Adipose tissue (tissue), 3 donors: ENCODE results near the gene UTP25. TPM values are rescaled to one million over a fixed set of nuclear protein-coding genes. Genes with fewer than 3 reads are reported as not detected.

ENCODE experiments used
- H3K27ac ChIP-seq: one replicate; pipeline ENCODE4 v1.5.1; 2013; ENCODE audit warnings: low read depth, low read length
- WGBS, 3 donors: extraction: QIAGEN DNeasy Blood & Tissue Kit; methylation state at CpG; one replicate each; pipeline ENCODE4 v1.1.7; 2013; 5-methylcytosine and 5-hydroxymethylcytosine counted together
- polyA plus RNA-seq, 3 donors: library from polyadenylated mRNA; stranded (reverse); fragments of 200-250 nt; gene quantifications; one replicate each; pipeline ENCODE4 v1.2.3, GENCODE V29; 2013
- donor health status: healthy with polysubstance abuse.
- donor health status: Bipolar disorder and iron deficiency.
- donor health status: healthy.

UTP25 gene
- polyA plus RNA-seq, 3 donors: 1.7 to 3.6 (median 2.0) TPM

DNA sequence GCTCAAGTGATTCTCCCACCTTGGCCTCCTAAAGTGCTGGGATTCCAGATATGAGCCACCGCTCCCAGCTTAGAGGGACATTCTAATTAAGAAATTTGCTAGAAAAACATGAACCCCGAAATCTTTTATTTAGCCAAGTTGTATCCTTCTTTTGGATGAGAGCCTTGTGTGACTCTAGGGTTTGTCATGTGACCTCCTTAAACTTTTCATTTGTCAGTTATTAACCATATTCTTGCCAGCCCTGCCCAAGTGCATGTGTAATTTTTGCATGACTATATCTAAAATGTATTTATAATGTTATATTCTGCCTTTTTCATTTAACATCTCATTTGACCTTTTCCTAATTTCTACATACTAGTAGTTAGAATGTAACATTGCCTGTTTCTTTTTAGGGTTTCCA lies 1.9 kb downstream of the UTP25 start:
- WGBS, 3 donors: 79 to 89% (median 87%) methylated on average over 2 of the region's 2 CpGs
- H3K27ac ChIP-seq: no peak overlapping the region

DNA sequence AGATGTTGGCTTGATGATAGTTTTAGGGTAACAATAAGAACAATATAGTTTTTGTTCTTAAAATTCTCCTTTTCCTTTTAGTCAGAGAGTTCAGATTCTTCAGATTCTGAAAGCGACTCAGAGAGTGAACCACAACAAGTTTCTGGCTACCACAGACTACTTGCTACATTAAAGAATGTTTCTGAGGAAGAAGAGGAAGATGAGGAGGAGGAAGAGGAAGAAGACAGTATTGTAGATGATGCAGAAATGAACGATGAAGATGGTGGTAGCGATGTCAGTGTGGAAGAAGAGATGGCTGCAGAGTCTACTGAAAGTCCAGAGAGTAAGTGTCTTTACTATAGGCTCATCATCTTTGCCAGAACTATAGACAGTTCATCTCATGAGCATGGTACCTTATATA lies 3.0 kb downstream of the UTP25 start:
- 89 to 90% (median 89%) methylated on average over 3 of the region's 3 CpGs for WGBS, 3 donors
- H3K27ac ChIP-seq: no peak overlapping the region

DNA sequence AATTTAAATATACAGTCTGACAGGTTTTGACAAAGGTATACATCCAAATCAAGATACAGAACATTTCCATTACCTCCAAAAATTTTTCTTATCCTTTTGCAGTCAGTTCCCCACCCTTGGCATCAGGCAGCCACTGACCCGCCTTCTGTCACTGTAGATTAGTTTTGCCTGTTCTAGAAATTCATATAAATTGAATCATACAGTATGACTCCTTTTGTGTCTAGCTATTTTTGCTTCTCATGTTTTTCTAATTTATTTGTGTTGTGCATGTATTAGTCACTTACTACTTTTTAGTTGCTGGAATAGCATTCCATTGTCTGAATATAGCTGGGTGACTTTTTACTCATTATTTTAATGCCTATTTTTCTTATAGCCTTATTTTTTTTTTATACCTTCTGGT lies 3.8 kb downstream of the UTP25 start:
- 90 to 98% (median 97%) methylated on average over 1 of the region's 1 CpG for WGBS, 3 donors
- H3K27ac ChIP-seq: no peak overlapping the region

DNA sequence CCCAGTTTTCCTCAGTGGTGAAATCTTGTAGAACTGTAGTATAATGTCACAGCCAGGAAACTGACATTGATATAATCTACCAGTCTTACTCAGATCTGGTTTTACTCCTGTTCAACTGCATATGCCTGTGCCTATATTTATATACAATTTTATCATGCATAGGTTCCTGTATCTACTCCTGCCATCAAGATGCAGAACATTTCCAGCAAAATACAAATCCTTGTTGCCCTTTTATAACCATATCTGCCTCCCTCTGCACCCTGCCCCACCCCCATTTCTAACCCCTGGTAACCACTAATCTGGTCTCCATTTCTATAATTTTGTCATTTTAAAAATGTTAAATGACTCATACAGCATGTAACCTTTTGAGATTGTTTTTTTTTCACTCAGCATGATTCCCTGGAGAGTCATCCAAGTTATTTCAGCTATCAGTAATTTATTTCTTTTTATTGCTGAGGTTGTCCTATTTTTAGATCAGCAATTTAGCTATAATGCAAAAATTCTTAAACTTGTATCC lies 8.1 kb downstream of the UTP25 start:
- H3K27ac ChIP-seq: no peak overlapping the region

DNA sequence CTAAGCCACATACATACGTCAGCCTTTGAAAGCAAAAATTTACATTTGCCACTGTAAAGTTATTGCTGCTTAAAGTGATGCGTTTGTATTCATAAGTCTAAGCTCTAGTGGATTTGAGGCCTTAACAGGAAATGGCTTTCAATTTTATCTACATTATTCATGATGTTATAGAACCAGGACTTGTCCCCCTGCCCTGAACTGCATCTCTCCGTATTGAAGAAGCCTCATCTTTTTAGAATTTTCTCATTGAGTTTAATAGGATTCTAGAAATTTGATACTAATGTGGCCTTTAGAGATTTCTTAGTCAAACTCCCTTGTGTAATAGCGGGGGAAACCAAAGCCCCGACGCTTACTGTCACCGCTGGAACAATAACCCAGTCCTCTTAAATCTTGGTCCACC lies 9.9 kb downstream of the UTP25 start:
- 90 to 95% (median 92%) methylated on average over 7 of the region's 7 CpGs for WGBS, 3 donors

DNA sequence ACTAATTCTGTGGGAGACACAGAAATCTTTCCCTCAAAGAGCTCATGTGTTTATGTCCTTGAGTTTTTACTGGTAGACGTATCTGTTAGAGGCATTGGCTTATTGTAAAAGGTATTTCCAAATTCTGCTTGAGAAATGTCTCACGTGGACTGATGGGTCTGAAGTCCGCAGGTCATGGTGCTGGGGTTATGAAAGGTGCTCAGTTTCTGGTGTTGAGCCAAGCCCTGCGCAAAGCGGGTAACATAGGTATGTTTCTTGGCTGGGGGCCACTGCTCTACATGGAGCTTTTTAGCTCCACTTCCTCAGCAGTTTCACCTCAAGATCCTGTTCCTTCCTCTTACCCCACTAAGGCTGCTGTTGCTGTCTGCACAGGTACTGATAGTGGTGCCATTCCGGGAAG lies 10.8 kb downstream of the UTP25 start:
- WGBS, 3 donors: 68 to 88% (median 80%) methylated on average over 6 of the region's 6 CpGs
- H3K27ac ChIP-seq: no peak overlapping the region

More for the DNA sequence above, 9.9 kb downstream of the UTP25 start:
- no peak overlapping the region for H3K27ac ChIP-seq

DNA sequence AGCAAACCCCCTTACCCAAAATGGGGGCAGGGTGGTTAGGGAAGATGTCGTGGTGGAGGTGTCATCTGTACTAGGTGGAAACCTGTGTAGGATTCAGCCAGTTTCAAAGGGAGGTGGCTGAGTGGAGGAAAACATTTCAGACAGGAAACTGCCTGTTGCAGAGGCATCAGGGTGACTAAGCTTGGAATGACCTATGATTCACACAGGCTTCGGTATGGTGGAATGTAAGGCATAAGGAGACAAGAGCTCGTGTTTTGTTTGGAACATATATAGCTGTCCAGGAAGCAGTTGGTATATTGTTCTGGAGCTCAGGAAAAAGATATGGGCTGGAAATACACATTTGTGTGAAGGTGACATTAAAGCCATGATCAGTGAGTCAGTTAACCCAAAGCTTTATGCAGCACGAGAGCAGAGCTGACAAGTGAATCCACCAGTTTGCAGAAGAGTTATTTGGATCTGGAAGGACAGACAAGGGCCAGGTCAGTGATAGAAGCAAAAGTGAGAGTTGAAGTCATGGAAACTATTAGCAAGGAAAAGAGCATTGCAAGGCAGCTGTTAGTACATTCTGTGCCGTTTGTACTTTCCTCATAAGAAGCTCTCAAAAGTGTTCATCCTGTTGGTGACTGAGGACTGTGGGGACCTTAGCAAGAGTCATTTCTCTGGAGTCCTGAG lies 12.2 kb downstream of the UTP25 start:
- WGBS, 3 donors: 63 to 74% (median 71%) methylated on average over 5 of the region's 5 CpGs
- H3K27ac ChIP-seq: no peak overlapping the region

DNA sequence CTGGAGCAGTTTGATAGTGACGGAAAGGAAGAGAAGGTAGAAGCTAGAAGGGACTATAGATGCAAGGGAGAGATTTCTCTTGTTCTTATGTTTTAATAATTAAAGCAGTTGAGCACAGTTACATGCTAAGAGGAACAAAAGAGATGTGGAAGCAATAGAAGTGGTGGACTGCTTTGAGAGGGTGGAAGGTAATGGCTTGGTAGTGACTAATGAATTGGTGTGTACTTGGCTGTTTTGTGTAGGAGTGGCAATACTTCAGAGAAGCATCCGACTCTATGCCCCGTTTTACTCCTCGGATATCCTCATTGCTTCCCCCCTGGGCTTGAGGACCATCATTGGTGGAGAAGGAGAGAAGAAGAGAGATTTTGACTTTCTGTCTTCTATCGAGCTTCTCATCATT lies 12.8 kb downstream of the UTP25 start:
- WGBS, 3 donors: 93 to 94% (median 93%) methylated on average over 5 of the region's 5 CpGs
- no peak overlapping the region for H3K27ac ChIP-seq

DNA sequence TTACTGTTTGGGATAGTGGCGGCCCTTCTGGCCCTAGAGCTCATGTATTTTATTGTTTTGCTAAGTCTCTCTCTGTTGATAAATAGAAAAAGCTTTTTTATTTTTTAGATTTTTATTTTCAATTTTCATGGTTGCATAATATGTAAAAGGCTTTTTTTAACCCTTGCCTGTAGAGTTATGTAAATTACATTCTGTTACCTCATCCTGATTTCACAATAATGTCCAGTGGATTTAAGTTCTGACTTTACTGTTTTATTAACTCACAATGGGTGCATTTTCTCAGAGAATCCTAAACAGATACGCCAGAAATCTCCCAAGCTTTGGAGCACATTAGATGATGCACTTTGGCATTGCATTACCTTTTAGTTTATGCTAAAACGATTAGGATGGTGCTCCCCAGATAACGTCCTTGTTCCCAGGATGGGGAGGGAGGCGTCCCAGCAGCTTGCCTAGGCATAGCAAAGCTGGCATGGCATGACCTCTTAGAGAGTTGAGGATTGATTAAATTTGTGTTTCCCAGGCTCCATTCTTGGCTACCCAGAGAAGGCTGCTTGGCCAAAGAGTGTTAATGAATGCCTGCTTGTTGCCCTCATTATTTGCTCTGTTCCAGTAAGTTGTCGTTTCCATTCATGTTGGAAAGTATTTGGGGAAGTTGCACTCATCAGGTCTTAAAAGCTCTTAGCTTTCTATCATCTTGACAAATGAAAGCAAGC lies 17.1 kb downstream of the UTP25 start:
- no peak overlapping the region for H3K27ac ChIP-seq
- WGBS, 3 donors: 66 to 87% (median 68%) methylated on average over 6 of the region's 6 CpGs

DNA sequence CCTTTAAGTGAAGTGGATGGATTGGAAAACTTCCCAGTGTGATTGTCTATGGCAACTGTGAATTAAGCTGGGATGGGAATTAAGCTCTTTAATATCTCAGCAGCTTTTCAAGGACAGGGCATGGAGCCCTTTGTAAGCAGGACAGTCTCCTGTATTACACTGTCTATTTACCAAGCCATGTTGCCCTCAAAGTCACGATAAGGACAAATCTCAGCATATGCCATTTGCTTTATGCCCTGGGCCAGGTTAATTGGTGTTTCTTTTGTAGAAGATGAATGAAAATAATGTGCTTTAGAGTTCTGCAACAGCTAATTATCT lies 17.6 kb downstream of the UTP25 start:
- H3K27ac ChIP-seq: no peak overlapping the region
- 75 to 90% (median 83%) methylated on average over 1 of the region's 1 CpG for WGBS, 3 donors

DNA sequence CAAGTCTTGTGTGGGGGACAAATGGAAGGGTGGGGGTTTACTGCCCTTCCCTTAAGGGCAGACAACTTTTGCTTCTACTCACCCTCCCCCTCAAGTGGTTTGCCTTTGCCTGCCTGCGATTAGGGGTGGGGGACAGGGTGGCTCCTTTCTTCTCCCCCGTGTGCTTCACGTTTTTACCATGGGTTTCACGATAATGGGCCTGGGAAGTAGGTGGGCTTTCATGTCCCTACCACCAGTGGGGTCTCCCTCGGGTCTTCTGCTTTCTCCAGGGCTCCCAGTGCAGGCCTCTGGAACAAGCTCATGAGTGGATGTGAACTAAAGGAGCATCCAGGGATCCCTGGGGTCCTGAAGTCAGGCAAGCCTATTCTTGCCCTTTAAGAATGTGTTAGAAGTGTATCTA lies 21.6 kb downstream of the UTP25 start:
- no peak overlapping the region for H3K27ac ChIP-seq
- 85 to 91% (median 91%) methylated on average over 5 of the region's 5 CpGs for WGBS, 3 donors

DNA sequence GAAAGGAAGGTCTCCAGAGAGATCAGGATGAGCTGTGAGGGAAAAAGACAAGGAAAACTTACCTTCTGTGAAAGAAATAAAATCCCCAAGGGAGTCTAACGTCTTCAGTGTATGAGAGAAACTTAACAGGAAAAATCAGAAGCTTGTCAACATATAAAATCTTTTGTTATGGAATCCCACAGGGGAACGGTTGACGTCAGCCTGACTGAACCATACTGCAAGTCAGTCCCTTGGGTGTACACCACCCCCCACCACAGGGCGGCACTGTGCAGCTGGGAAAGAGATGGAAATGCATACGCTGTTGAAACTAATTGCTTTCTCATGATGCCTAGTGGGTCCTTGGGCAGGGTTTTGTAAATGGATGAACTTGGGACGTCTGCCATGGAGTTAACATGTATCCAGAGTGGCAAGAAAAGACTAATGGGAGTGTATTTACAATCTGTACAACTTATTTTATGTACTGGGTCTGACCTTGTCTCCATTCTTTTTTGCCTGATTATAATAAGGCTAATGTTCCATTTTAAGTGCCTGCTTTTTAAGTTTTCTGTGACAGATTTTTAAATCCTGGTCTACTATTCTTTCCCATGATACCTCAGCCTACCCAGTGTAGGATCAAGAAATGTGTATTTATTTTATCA lies 22.7 kb downstream of the UTP25 start:
- H3K27ac ChIP-seq: no peak overlapping the region
- WGBS, 3 donors: 61 to 65% (median 65%) methylated on average over 6 of the region's 6 CpGs

DNA sequence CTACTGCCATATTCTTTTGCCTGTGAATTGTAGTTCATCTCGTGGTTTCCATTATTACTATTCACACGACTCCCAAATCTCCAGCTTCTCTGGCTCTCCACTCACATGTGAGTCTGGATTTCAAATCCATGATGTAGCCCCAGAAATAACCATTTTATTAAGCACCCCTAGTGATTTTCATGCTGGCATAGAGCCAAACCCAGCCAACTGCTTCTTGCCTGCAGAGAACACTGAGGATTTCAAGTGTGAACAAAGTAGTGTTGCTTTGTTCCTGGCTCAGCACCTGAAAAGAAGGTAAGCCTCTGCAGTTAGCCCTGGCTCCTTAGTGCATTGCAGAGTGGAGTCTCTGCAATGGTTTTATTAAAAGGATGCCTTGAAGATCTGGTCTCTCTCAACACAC lies 25.9 kb downstream of the UTP25 start:
- no peak overlapping the region for H3K27ac ChIP-seq
- 93 to 94% (median 93%) methylated on average over 2 of the region's 2 CpGs for WGBS, 3 donors

DNA sequence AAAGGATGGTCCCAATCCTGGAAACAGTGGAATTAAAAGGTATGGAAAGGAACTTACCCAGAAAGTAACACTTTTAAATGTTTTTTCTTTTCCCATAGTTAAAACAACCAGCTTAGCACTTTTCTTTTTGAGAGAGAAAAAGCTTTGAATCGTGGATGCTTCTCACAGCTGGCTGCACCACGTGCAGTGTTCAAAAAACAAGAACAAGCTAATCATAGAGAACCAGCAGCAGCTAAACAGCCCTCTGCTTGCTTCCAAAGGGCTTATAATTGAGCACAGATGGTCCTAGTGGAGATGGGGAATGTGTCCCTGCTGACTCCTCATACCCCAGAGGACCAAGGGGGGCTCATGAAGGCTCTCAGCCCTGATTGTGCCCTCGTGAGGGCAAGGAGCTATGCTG lies 26.4 kb downstream of the UTP25 start:
- no peak overlapping the region for H3K27ac ChIP-seq
- WGBS, 3 donors: 47 to 87% (median 69%) methylated on average over 3 of the region's 3 CpGs

DNA sequence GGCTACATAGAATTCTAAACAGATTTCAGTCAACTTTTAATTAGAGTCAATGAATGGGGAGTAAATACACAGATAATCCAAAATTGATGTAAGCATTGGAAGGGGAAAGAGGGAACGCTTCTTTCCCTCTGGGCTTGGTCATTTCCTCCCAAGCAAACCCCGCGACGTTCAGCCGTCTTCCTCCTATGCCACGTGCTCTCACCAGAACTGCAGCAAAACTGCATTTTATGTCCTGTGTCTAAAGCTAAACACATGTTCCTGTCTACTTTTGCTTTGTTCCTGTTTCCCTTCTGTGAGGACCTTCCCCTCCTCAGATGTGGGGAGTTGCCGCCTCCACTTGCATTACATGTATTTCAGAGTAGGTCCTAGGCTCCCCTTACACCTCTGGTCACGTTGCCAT lies 27.2 kb downstream of the UTP25 start:
- 48 to 88% (median 67%) methylated on average over 8 of the region's 8 CpGs for WGBS, 3 donors
- H3K27ac ChIP-seq: no peak overlapping the region

DNA sequence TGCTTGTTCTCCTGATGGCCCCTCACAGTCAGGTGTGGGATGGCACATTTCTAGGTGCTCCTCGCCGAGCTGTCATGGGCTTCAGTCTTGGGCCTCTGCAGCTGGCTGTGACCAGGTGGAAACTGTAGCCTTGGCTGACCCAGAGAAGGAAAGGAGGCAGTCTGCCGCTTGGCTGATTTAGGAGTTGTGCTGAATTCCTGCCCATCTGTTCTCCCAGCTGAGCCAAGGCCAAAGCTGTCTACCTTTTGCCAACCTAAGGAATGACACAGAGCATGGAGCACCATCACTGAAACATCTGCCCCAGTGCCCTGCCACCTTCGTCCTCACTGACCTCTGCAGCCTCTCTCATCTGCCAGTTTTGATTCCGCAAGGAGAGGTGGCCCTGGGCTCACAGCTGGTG lies 27.9 kb downstream of the UTP25 start:
- no peak overlapping the region for H3K27ac ChIP-seq
- WGBS, 3 donors: 56 to 90% (median 84%) methylated on average over 5 of the region's 5 CpGs

DNA sequence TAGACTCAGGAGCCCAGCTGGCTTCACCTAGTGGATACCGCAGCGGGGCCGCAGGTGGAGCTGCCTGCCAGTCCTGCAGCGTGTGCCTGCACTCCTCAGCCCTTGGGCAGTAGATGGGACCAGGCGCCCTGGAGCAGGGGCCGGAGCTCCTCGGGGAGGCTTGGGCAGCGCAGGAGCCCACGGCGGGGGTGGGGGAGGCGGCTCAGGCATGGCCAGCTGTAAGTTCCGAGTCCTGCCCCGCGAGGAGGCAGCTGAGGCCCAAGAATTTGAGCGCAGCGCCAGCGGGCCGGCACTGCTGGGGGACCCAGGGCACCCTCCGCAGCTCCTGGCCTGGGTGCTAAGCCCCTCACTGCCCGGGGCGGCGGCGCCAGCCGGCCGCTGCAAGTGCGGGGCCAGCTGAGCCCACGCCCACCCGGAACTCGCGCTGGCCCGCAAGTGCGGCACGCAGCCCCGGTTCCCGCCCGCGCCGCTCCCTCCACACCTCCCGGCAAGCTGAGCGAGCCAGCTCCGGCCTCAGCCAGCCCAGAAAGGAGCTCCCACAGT lies 30.9 kb downstream of the UTP25 start:
- whole genome bisulfite sequencing, 3 donors: 93 to 98% (median 97%) methylated on average over 21 to 41 of the region's 41 CpGs
- H3K27ac ChIP-seq: no peak overlapping the region

DNA sequence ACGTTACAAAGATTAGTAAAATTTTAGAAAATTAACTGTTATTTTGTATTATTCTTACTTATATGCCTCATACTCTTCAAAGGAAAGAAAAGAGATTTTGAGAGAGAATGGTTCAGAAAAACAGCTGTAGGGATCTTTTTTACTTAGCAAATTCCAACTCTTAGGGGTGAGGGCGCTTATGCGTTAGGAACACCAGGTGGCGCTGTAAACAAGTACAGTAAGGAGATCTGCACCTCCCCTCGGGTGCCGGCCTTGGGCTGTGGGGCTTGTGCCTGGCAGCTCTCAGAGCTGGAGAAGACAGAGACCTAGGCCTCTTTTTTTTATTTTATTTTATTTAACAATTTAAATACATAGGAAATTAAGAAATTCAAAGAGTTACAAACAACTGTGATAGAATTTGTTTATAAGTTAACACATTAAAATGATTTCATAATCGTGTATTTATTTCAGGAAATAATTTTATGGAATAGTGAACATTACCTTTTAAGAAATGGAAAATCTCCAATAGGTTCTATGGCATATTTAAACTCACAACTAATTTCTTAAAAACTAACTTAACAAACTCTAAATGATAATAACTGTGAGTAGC lies 32.6 kb downstream of the UTP25 start:
- 15 to 17% (median 16%) methylated on average over 7 of the region's 7 CpGs for WGBS, 3 donors
- H3K27ac ChIP-seq: no peak overlapping the region

DNA sequence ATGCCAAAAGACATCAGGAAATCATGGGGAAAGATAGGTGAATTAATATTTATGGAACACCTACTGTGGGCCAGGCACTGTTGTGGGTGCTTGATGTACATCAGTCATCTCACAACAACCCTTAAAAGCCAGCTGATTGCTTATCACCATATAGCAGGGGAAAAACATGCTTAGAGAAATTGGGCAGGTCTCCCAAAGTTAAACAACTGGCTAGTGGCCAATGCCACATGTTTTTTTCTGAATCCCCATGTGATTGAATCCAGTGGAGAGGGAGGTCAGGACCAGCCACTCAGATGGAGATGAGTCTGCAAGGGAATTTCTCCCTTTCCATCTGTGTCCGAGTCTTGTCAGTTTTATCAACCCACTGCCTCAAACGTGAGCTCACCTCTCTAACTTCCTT lies 33.5 kb downstream of the UTP25 start:
- 43 to 61% (median 53%) methylated on average over 2 of the region's 2 CpGs for WGBS, 3 donors
- no peak overlapping the region for H3K27ac ChIP-seq
